Loucy (cell line): ENCODE measurements around the gene BEST1.

Experiments
- EZH2phosphoT487 ChIP-seq: fragments of 200-600 bp; IDR thresholded peaks from 2 replicates; pipeline ENCODE4 v1.6.1; 2018; ENCODE audit warnings: antibody characterized with exemption, mild to moderate bottlenecking, moderate library complexity, borderline replicate concordance
- TF ChIP-seq, protein P1 (sequence below): fragments of 200-600 bp; sonication (generic); conservative IDR thresholded peaks from 2 replicates; pipeline ENCODE4 v1.5.1; 2014; ENCODE audit warnings: mild to moderate bottlenecking, antibody characterized with exemption, low read length

DNA sequence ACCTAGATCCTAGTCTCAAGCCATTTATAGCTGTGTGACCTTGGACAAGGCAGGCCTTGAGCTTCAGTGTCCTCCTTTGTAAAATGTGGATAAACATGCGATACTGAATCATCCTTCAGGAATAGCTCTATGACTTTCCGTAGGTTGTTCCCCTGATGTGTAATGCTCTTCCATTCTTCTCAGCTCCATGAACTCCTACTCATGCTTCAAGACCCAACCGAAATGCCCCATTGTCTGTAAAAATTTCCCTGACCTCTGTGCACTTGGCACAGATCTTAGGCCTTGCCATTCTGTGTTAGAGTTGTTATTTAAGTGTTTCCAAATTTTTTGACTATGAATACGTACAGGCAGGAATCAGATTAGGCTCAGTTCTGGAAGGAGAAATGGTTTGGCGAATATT is 3.3 kb upstream of the BEST1 start:
- TF ChIP-seq, protein P1, sequence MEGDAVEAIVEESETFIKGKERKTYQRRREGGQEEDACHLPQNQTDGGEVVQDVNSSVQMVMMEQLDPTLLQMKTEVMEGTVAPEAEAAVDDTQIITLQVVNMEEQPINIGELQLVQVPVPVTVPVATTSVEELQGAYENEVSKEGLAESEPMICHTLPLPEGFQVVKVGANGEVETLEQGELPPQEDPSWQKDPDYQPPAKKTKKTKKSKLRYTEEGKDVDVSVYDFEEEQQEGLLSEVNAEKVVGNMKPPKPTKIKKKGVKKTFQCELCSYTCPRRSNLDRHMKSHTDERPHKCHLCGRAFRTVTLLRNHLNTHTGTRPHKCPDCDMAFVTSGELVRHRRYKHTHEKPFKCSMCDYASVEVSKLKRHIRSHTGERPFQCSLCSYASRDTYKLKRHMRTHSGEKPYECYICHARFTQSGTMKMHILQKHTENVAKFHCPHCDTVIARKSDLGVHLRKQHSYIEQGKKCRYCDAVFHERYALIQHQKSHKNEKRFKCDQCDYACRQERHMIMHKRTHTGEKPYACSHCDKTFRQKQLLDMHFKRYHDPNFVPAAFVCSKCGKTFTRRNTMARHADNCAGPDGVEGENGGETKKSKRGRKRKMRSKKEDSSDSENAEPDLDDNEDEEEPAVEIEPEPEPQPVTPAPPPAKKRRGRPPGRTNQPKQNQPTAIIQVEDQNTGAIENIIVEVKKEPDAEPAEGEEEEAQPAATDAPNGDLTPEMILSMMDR, result no peak
- no peak for TF ChIP-seq EZH2phosphoT487
